OCI-LY7 (cell line): ENCODE data around the gene METTL26.

Source experiments
- CTCF ChIP-seq: fragments of 200-600 bp; sonication (generic); conservative IDR thresholded peaks from 2 replicates; pipeline ENCODE4 v1.5.1; 2014; ENCODE audit warnings: mild to moderate bottlenecking, antibody characterized with exemption, low read length, moderate library complexity, mixed read lengths
- EZH2phosphoT487 ChIP-seq: fragments of 200-600 bp; sonication (generic); IDR thresholded peaks from 2 replicates; pipeline ENCODE4 v1.6.1; 2018; ENCODE audit warnings: low read depth, borderline replicate concordance, mild to moderate bottlenecking, mixed run types, antibody characterized with exemption, low read length, moderate library complexity, mixed read lengths

DNA sequence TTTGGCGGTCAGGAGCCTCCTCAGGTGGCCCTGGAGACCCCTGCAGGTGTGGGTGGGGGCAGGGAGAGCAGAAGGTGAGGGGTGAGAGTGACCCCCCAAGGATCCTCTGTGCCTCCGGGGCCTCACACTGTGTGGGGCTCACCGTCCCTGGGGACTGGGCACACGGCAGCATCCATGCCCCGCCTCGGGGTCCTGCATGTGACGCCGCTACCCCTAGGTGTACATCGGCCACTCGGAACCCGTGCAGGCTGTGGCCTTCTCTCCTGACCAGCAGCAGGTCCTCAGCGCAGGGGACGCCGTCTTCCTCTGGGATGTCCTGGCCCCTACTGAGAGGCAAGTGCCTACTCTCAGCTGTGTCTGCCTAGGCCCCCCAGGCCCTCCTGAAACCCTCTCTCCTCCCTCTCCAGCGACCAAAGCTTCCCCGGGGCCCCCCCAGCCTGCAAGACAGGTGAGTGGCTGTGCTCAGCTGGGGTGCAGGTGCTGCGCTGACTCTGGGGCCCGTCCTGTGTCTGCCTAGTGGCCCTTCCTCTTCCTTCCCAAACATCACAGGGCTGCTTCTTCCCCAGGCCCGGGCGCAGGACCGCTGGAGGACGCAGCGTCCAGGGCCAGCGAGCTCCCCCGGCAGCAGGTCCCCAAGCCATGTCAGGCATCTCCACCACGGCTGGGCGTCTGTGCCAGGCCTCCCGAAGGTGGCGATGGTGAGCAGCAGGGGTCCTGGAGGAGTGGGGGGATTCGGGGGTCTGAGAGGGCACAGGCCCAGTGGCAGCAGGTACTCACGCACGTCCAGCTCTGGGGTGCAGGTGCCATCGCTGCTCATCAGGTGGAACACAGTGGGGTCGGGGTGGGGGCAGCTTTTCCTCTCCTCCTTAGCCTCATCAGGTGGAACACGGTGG lies 22.8 kb upstream of the METTL26 start:
- TF ChIP-seq CTCF, result no peak
- TF ChIP-seq EZH2phosphoT487, result no peak
